ENCODE measurements around the gene RFX2. TPM values are rescaled to one million over a fixed set of nuclear protein-coding genes. Genes with fewer than 3 reads are reported as not detected.
A peak's percentile ranks its signal among the peaks of the same experiment; 100 is the strongest.

Gene RFX2
- polyA plus RNA-seq, 2 donors = 5.3 to 8.8 TPM

GRCh38 chr19:6058518-6059201 lies 51.6 kb downstream of the RFX2 start:
- H3K27ac ChIP-seq (ENCODE audit: low read depth in 2 of 2, low read length in 1 of 2) = peak overlapping the region; percentile 94 to 100
- H3K4me3 ChIP-seq (ENCODE audit: low read depth in 1 of 2, low read length in 2 of 2) = no peak overlapping the region
- H3K36me3 ChIP-seq (ENCODE audit: control insufficient read depth in 2 of 2, insufficient read depth in 2 of 2, low read length in 1 of 2) = no peaks in the 10 kb centered on the region
- no peaks in the 10 kb centered on the region for H3K27me3 ChIP-seq (ENCODE audit: control insufficient read depth in 1 of 2, insufficient read depth in 2 of 2, low read length in 2 of 2)
- WGBS, 2 donors = 74 to 76% methylated on average over 17 of the region's 17 CpGs
- no peaks in the 10 kb centered on the region for H3K9me3 ChIP-seq (ENCODE audit: control insufficient read depth in 2 of 2, insufficient read depth in 1 of 2, low read depth in 1 of 2, low read length in 1 of 2)
- H3K4me1 ChIP-seq (ENCODE audit: control insufficient read depth in 2 of 2, insufficient read depth in 2 of 2, low read length in 1 of 2) = peaks cover 0 to 31% of the 10 kb centered on the region in 2 donors

- Histone ChIP-seq H3K27me3 (ENCODE audit: control insufficient read depth in 1 of 2, insufficient read depth in 2 of 2, low read length in 2 of 2) (no peaks in the 10 kb centered on the region), H3K27ac (ENCODE audit: low read depth in 2 of 2, low read length in 1 of 2) (peak overlapping the region; percentile 94 to 100), H3K4me1 (ENCODE audit: control insufficient read depth in 2 of 2, insufficient read depth in 2 of 2, low read length in 1 of 2) (peaks cover 0 to 25% of the 10 kb centered on the region in 2 donors), H3K4me3 (ENCODE audit: low read depth in 1 of 2, low read length in 2 of 2) (no peak overlapping the region), H3K36me3 (ENCODE audit: control insufficient read depth in 2 of 2, insufficient read depth in 2 of 2, low read length in 1 of 2) (no peaks in the 10 kb centered on the region), H3K9me3 (ENCODE audit: control insufficient read depth in 2 of 2, insufficient read depth in 1 of 2, low read depth in 1 of 2, low read length in 1 of 2) (no peaks in the 10 kb centered on the region)
- 57 to 65% methylated on average over 14 of the region's 14 CpGs for WGBS, 2 donors
These were observed 52.4 kb downstream of the RFX2 start for GRCh38 chr19:6057651-6058517.

GRCh38 chr19:6056801-6057650 lies 53.3 kb downstream of the RFX2 start:
- Histone ChIP-seq H3K4me1 (ENCODE audit: control insufficient read depth in 2 of 2, insufficient read depth in 2 of 2, low read length in 1 of 2) (peaks cover 0 to 22% of the 10 kb centered on the region in 2 donors), H3K4me3 (ENCODE audit: low read depth in 1 of 2, low read length in 2 of 2) (peak overlapping the region in 1 of 2 donors; percentile 12)

GRCh38 chr19:6056282-6056741 lies 54.0 kb downstream of the RFX2 start:
- WGBS, 2 donors = 53 to 63% methylated on average over 8 of the region's 8 CpGs
- Histone ChIP-seq H3K4me3 (ENCODE audit: low read depth in 1 of 2, low read length in 2 of 2) (no peak overlapping the region), H3K27ac (ENCODE audit: low read depth in 2 of 2, low read length in 1 of 2) (peak overlapping the region; percentile 94 to 100), H3K4me1 (ENCODE audit: control insufficient read depth in 2 of 2, insufficient read depth in 2 of 2, low read length in 1 of 2) (peaks cover 0 to 18% of the 10 kb centered on the region in 2 donors), H3K27me3 (ENCODE audit: control insufficient read depth in 1 of 2, insufficient read depth in 2 of 2, low read length in 2 of 2) (no peaks in the 10 kb centered on the region), H3K9me3 (ENCODE audit: control insufficient read depth in 2 of 2, insufficient read depth in 1 of 2, low read depth in 1 of 2, low read length in 1 of 2) (no peaks in the 10 kb centered on the region), H3K36me3 (ENCODE audit: control insufficient read depth in 2 of 2, insufficient read depth in 2 of 2, low read length in 1 of 2) (no peaks in the 10 kb centered on the region)

More at GRCh38 chr19:6056801-6057650, 53.3 kb downstream of the RFX2 start:
- no peaks in the 10 kb centered on the region for H3K36me3 ChIP-seq (ENCODE audit: control insufficient read depth in 2 of 2, insufficient read depth in 2 of 2, low read length in 1 of 2)
- no peaks in the 10 kb centered on the region for H3K9me3 ChIP-seq (ENCODE audit: control insufficient read depth in 2 of 2, insufficient read depth in 1 of 2, low read depth in 1 of 2, low read length in 1 of 2)
- whole genome bisulfite sequencing, 2 donors = 10 to 24% methylated on average over 28 of the region's 28 CpGs
- H3K27me3 ChIP-seq (ENCODE audit: control insufficient read depth in 1 of 2, insufficient read depth in 2 of 2, low read length in 2 of 2) = no peaks in the 10 kb centered on the region
- peak overlapping the region; percentile 94 to 100 for H3K27ac ChIP-seq (ENCODE audit: low read depth in 2 of 2, low read length in 1 of 2)

- H3K36me3 ChIP-seq (ENCODE audit: control insufficient read depth in 2 of 2, insufficient read depth in 2 of 2, low read length in 1 of 2) = no peaks in the 10 kb centered on the region
- H3K4me1 ChIP-seq (ENCODE audit: control insufficient read depth in 2 of 2, insufficient read depth in 2 of 2, low read length in 1 of 2) = peaks cover 0 to 12% of the 10 kb centered on the region in 2 donors
- peak overlapping the region; percentile 21 to 31 for H3K27ac ChIP-seq (ENCODE audit: low read depth in 2 of 2, low read length in 1 of 2)
- no peaks in the 10 kb centered on the region for H3K9me3 ChIP-seq (ENCODE audit: control insufficient read depth in 2 of 2, insufficient read depth in 1 of 2, low read depth in 1 of 2, low read length in 1 of 2)
- H3K4me3 ChIP-seq (ENCODE audit: low read depth in 1 of 2, low read length in 2 of 2) = no peak overlapping the region
- no peaks in the 10 kb centered on the region for H3K27me3 ChIP-seq (ENCODE audit: control insufficient read depth in 1 of 2, insufficient read depth in 2 of 2, low read length in 2 of 2)
- WGBS, 2 donors = 95 to 96% methylated on average over 4 of the region's 4 CpGs
These were observed 55.1 kb downstream of the RFX2 start for GRCh38 chr19:6055013-6055795.

- Histone ChIP-seq H3K4me1 (ENCODE audit: control insufficient read depth in 2 of 2, insufficient read depth in 2 of 2, low read length in 1 of 2) (no peaks in the 10 kb centered on the region), H3K36me3 (ENCODE audit: control insufficient read depth in 2 of 2, insufficient read depth in 2 of 2, low read length in 1 of 2) (no peaks in the 10 kb centered on the region), H3K27me3 (ENCODE audit: control insufficient read depth in 1 of 2, insufficient read depth in 2 of 2, low read length in 2 of 2) (no peaks in the 10 kb centered on the region), H3K4me3 (ENCODE audit: low read depth in 1 of 2, low read length in 2 of 2) (no peak overlapping the region), H3K27ac (ENCODE audit: low read depth in 2 of 2, low read length in 1 of 2) (peak overlapping the region in 1 of 2 donors; percentile 33), H3K9me3 (ENCODE audit: control insufficient read depth in 2 of 2, insufficient read depth in 1 of 2, low read depth in 1 of 2, low read length in 1 of 2) (peaks cover 0 to 2% of the 10 kb centered on the region in 2 donors)
- WGBS, 2 donors = 16 to 17% methylated on average over 15 of the region's 15 CpGs
These were observed 61.4 kb downstream of the RFX2 start for GRCh38 chr19:6048793-6049405.

- Histone ChIP-seq H3K4me1 (ENCODE audit: control insufficient read depth in 2 of 2, insufficient read depth in 2 of 2, low read length in 1 of 2) (no peaks in the 10 kb centered on the region), H3K9me3 (ENCODE audit: control insufficient read depth in 2 of 2, insufficient read depth in 1 of 2, low read depth in 1 of 2, low read length in 1 of 2) (peaks cover 0 to 2% of the 10 kb centered on the region in 2 donors), H3K36me3 (ENCODE audit: control insufficient read depth in 2 of 2, insufficient read depth in 2 of 2, low read length in 1 of 2) (no peaks in the 10 kb centered on the region), H3K27me3 (ENCODE audit: control insufficient read depth in 1 of 2, insufficient read depth in 2 of 2, low read length in 2 of 2) (no peaks in the 10 kb centered on the region), H3K27ac (ENCODE audit: low read depth in 2 of 2, low read length in 1 of 2) (peak overlapping the region in 1 of 2 donors; percentile 42), H3K4me3 (ENCODE audit: low read depth in 1 of 2, low read length in 2 of 2) (no peak overlapping the region)
- 35 to 39% methylated on average over 9 of the region's 9 CpGs for WGBS, 2 donors
These were observed 62.0 kb downstream of the RFX2 start for GRCh38 chr19:6048348-6048747.

GRCh38 chr19:6047741-6048251 lies 62.5 kb downstream of the RFX2 start:
- Histone ChIP-seq H3K4me3 (ENCODE audit: low read depth in 1 of 2, low read length in 2 of 2) (no peak overlapping the region), H3K27me3 (ENCODE audit: control insufficient read depth in 1 of 2, insufficient read depth in 2 of 2, low read length in 2 of 2) (no peaks in the 10 kb centered on the region), H3K9me3 (ENCODE audit: control insufficient read depth in 2 of 2, insufficient read depth in 1 of 2, low read depth in 1 of 2, low read length in 1 of 2) (peaks cover 0 to 2% of the 10 kb centered on the region in 2 donors), H3K4me1 (ENCODE audit: control insufficient read depth in 2 of 2, insufficient read depth in 2 of 2, low read length in 1 of 2) (no peaks in the 10 kb centered on the region), H3K27ac (ENCODE audit: low read depth in 2 of 2, low read length in 1 of 2) (peak overlapping the region in 1 of 2 donors; percentile 27), H3K36me3 (ENCODE audit: control insufficient read depth in 2 of 2, insufficient read depth in 2 of 2, low read length in 1 of 2) (no peaks in the 10 kb centered on the region)
- 50 to 52% methylated on average over 8 of the region's 8 CpGs for WGBS, 2 donors
